ENCODE data around the gene SPAG9. TPM values are rescaled to one million over a fixed set of nuclear protein-coding genes. Genes with fewer than 3 reads are reported as not detected.

Gene SPAG9
- total RNA-seq, 1 experiment from 2014 or later, result 78.5 TPM

DNA sequence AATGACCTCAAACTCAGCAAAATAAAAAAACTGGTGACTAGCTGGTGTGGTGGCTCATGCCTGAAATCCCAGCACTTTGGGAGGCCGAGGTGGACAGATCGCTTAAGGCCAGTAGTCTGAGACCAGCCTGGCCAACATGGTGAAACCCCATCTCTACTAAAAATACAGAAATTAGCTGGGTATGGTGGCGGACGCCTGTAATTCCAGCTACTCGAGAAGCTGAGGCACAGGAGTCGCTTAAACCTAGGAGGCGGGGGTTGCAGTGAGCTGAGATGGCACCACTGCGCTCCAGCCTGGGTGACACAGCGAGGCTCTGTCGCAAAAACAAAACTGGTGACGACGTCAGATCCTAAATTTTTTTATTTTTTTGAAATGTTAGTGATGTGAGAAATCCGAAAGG, 172.0 kb downstream of the SPAG9 start:
- TF ChIP-seq, protein P1, sequence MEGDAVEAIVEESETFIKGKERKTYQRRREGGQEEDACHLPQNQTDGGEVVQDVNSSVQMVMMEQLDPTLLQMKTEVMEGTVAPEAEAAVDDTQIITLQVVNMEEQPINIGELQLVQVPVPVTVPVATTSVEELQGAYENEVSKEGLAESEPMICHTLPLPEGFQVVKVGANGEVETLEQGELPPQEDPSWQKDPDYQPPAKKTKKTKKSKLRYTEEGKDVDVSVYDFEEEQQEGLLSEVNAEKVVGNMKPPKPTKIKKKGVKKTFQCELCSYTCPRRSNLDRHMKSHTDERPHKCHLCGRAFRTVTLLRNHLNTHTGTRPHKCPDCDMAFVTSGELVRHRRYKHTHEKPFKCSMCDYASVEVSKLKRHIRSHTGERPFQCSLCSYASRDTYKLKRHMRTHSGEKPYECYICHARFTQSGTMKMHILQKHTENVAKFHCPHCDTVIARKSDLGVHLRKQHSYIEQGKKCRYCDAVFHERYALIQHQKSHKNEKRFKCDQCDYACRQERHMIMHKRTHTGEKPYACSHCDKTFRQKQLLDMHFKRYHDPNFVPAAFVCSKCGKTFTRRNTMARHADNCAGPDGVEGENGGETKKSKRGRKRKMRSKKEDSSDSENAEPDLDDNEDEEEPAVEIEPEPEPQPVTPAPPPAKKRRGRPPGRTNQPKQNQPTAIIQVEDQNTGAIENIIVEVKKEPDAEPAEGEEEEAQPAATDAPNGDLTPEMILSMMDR (IDR thresholded peaks at IDR 0.05; ENCODE audit: unreplicated experiment), result no peak
- Mint-ChIP-seq H3K4me3 (ENCODE audit: unreplicated experiment) (no peak overlapping the region), H3K9me3 (ENCODE audit: unreplicated experiment) (no peaks in the 10 kb centered on the region), H3K36me3 (ENCODE audit: insufficient read depth, unreplicated experiment) (peaks cover 6% of the 10 kb centered on the region), H3K27me3 (ENCODE audit: insufficient read depth, unreplicated experiment) (no peaks in the 10 kb centered on the region), H3K27ac (ENCODE audit: low read depth, unreplicated experiment) (no peak overlapping the region), H3K4me1 (ENCODE audit: insufficient read depth, unreplicated experiment) (peaks cover 35% of the 10 kb centered on the region)
- no TSS peak for BruUV-seq (replicated peaks)
- CTCF ChIA-PET, result interaction anchor here (0.6 to 12.2 kb wide), 11 partner anchors 9 to 164 kb away, joined by 3 to 429 read pairs (median 8); partner anchors contain the start of gene TOB1
- intact Hi-C loops (cut with micrococcal nuclease), result no loop called here
- DNase-seq (ENCODE audit: unreplicated experiment), result no peak
- POLR2A ChIA-PET, result interaction anchor here (0.8 to 12.7 kb wide), 6 partner anchors 14 to 96 kb away, joined by 3 to 473 read pairs (median 17); partner anchors contain the start of gene TOB1

DNA sequence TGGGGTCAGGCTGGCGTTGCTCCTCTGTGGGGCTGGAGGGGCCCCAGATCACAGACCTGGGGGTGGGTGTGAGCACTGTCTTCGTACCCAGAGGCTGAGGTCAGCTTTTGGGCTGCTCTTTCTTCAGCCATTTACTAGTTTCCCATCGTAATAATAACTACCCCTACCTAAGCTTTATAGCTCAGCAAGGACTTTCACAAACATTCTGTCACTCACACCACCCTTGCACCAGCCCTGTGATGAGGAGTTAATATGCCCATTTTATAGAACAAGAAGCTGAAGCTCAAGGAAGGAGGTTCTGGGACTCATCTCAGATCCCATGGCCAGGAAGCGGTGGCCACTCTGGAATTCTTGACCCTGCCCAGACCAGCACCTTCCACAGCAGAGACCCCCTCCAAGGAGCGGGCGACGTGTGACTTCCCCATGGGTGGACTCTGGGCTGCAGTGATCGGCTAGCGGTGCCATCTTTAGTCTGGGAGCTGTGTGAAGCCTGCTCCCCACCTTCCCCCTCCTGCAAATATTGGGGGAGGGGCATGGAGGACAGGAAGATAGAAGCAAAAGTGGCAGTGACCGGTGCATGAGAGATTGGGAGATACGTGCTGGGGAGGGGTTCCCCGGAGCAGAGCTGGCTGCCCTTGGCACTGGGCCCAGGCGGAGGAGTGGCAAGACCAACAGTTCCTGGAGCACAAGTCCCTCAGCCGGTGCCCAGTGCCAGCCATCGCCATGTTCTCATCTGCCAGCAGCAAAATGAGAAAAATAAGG, 172.7 kb downstream of the SPAG9 start:
- peak; percentile 39 for DNase-seq (ENCODE audit: unreplicated experiment)
- CTCF ChIA-PET, result interaction anchor here (0.7 to 12.2 kb wide), 10 partner anchors 9 to 163 kb away, joined by 3 to 429 read pairs (median 8); partner anchors contain the start of gene TOB1
- intact Hi-C loops (cut with micrococcal nuclease), result no loop called here
- Mint-ChIP-seq H3K9me3 (ENCODE audit: unreplicated experiment) (no peaks in the 10 kb centered on the region), H3K27ac (ENCODE audit: low read depth, unreplicated experiment) (peak overlapping the region; percentile 57), H3K27me3 (ENCODE audit: insufficient read depth, unreplicated experiment) (no peaks in the 10 kb centered on the region), H3K4me3 (ENCODE audit: unreplicated experiment) (no peak overlapping the region), H3K36me3 (ENCODE audit: insufficient read depth, unreplicated experiment) (no peaks in the 10 kb centered on the region), H3K4me1 (ENCODE audit: insufficient read depth, unreplicated experiment) (peaks cover 30% of the 10 kb centered on the region)
- TF ChIP-seq, protein P1 (IDR thresholded peaks at IDR 0.05; ENCODE audit: unreplicated experiment), result no peak
- no TSS peak for BruUV-seq (replicated peaks)
- POLR2A ChIA-PET, result interaction anchor here (0.7 to 12.7 kb wide), 6 partner anchors 13 to 95 kb away, joined by 3 to 473 read pairs (median 18); partner anchors contain the start of gene TOB1

DNA sequence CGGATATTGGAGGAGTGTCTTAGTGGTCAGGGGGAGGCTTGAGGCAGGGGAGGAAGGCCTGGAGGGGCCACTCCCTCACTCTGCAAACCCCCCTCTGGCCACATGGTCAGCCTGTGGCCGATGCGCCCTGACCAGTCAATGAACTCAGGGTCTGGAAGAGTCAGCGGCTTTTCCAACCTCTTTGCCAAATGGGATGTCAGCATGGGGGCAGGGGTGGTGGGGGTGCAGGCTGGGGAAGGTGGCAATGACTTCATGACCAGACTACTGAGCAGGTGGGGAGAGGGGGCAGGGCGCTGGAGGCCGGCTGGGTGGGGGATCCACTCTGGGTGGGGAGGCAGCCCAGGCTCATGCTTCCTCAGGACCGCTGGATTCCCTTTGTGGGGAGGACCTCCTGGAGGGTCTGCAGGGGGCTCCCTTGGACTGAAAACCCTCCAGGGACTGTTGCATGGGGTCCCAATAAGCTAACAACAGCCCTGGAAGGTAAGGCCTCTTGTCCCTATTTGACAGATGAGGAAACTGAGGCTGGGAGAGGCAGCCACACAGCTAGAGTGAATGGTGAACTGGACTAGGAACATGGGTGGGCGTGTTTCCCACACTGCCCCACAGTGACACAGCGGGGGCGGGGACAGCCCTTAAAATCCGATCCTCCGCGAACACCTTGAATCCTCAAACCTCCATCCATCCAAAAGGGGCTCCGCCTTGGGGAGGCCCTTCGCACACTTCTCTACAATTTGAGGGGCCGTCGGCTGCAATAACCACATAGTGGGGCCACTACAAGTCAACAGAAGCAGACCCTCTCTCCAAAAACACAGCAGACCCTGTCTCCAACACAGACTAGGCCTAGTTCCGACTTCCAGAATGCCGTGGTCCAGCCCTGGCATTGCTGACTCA, 173.5 kb downstream of the SPAG9 start:
- H3K27me3 Mint-ChIP-seq (ENCODE audit: insufficient read depth, unreplicated experiment), result no peaks in the 10 kb centered on the region
- CTCF ChIA-PET, result interaction anchor here (0.7 to 12.2 kb wide), 9 partner anchors 11 to 550 kb away, joined by 3 to 429 read pairs (median 6); partner anchors contain the start of gene TOB1
- H3K4me1 Mint-ChIP-seq (ENCODE audit: insufficient read depth, unreplicated experiment), result peaks cover 26% of the 10 kb centered on the region
- TF ChIP-seq, protein P1 (IDR thresholded peaks at IDR 0.05; ENCODE audit: unreplicated experiment), result no peak
- no peak for DNase-seq (ENCODE audit: unreplicated experiment)
- H3K27ac Mint-ChIP-seq (ENCODE audit: low read depth, unreplicated experiment), result peak overlapping the region; percentile 57
- intact Hi-C loops (cut with micrococcal nuclease), result no loop called here
- H3K9me3 Mint-ChIP-seq (ENCODE audit: unreplicated experiment), result no peaks in the 10 kb centered on the region
- H3K4me3 Mint-ChIP-seq (ENCODE audit: unreplicated experiment), result no peak overlapping the region
- BruUV-seq (replicated peaks), result no TSS peak
- no peaks in the 10 kb centered on the region for H3K36me3 Mint-ChIP-seq (ENCODE audit: insufficient read depth, unreplicated experiment)
- POLR2A ChIA-PET, result interaction anchor here (8.7 to 12.7 kb wide), 2 partner anchors 12 to 84 kb away, joined by 81 to 473 read pairs; partner anchors contain the start of gene TOB1
